Activated T-helper 1 cell treated with anti-CD3 and anti-CD28 coated beads, Interleukin-12 subunit alpha, Interleukin-12 subunit beta, Interleukin-2, Interleukin-4 antibody, amounts not matched to agents 30 ng/mL and 10 ng/mL and 1 ng/mL, durations not matched to agents 14 hours and 24 hours and 36 hours (primary cell): ENCODE results near the gene CDH23. TPM values are rescaled to one million over a fixed set of nuclear protein-coding genes. Genes with fewer than 3 reads are reported as not detected.
A peak's percentile ranks its signal among the peaks of the same experiment; 100 is the strongest.
"Not testable (repeated sequence)": the region's sequence is repeated elsewhere in the genome, so short reads cannot be mapped to it uniquely, and the experiment has no call there.

ENCODE experiments used
- DNase-seq: peaks from one replicate; pipeline ENCODE4 v3.0.0; 2021; ENCODE audit warnings: low spot score
- H3K27ac Mint-ChIP-seq: one replicate; pipeline ENCODE4 v1.8.0; 2021; ENCODE audit warnings: mild to moderate bottlenecking, mixed read lengths
- H3K27me3 Mint-ChIP-seq: one replicate; pipeline ENCODE4 v1.8.0; 2022; ENCODE audit warnings: mild to moderate bottlenecking, moderate library complexity, mixed read lengths; ENCODE audit not compliant: insufficient read depth
- H3K36me3 Mint-ChIP-seq: one replicate; pipeline ENCODE4 v1.8.0; 2021; ENCODE audit warnings: low read depth, mixed read lengths
- H3K4me1 Mint-ChIP-seq: one replicate; pipeline ENCODE4 v1.8.0; 2021; ENCODE audit warnings: low read depth, mixed read lengths
- H3K4me3 Mint-ChIP-seq: one replicate; pipeline ENCODE4 v1.8.0; 2021; ENCODE audit warnings: mild to moderate bottlenecking, moderate library complexity, mixed read lengths
- H3K9me3 Mint-ChIP-seq: one replicate; pipeline ENCODE4 v1.8.0; 2021; ENCODE audit warnings: mixed read lengths
- intact Hi-C: fragments of 100-400 bp; cut with micrococcal nuclease; formaldehyde crosslinking; loops from one replicate; pipeline ENCODE4 v1.15.1; 2024
- total RNA-seq: library from RNA; stranded (reverse); gene quantifications from 2 replicates; pipeline ENCODE4 v1.2.3, GENCODE V29; 2022

The CDH23 gene
- total RNA-seq, 1 donor from 2014 or later = 0.57 TPM

DNA sequence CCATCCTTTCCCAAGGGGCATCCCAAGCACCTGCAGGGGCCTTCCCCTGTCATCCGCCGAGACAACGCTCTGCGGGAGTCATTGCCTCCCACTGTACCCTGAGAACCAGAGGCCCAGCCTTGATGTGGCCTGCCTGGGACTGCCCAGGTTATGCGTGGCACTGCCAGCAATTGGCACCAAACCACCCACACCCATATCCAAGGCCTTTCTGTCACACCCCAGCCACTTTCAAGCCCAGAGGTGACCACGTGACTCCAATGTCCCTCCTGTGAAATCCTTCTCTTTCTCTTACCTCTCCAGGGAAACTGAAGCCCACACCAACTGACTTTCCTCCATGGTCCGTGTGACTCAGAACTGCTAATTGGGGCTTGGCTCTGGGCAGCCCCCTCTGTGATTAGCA is 198.9 kb downstream of the CDH23 start:
- Mint-ChIP-seq H3K36me3 (no peaks in the 10 kb centered on the region), H3K4me1 (peaks cover 1% of the 10 kb centered on the region), H3K9me3 (no peaks in the 10 kb centered on the region), H3K4me3 (no peak overlapping the region), H3K27me3 (peaks cover 9% of the 10 kb centered on the region), H3K27ac (no peak overlapping the region)
- intact Hi-C loops = no loop called here
- no peak for DNase-seq

DNA sequence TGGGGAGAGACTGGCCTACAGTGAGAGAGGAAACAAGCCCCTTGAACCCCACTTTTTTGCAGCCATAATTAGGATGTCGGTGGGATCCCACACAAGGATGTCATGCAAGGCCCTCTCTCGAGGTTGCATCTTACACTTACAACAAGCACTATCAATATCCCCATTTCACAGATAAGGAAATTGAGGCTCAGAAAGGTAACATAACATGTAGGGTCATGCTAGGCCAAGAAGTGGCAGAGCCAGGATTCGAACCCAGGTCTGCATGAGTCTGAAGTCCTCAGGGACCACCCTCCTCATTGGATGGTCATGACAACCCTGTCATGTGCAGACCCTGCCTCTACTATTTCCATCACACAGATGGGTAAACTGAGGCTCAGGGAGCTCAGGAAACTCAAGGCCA is 199.4 kb downstream of the CDH23 start:
- intact Hi-C loops = no loop called here
- no peaks in the 10 kb centered on the region for H3K9me3 Mint-ChIP-seq
- H3K4me1 Mint-ChIP-seq = peaks cover 6% of the 10 kb centered on the region
- H3K36me3 Mint-ChIP-seq = no peaks in the 10 kb centered on the region
- H3K27ac Mint-ChIP-seq = no peak overlapping the region
- H3K27me3 Mint-ChIP-seq = peaks cover 7% of the 10 kb centered on the region
- DNase-seq = no peak
- no peak overlapping the region for H3K4me3 Mint-ChIP-seq

DNA sequence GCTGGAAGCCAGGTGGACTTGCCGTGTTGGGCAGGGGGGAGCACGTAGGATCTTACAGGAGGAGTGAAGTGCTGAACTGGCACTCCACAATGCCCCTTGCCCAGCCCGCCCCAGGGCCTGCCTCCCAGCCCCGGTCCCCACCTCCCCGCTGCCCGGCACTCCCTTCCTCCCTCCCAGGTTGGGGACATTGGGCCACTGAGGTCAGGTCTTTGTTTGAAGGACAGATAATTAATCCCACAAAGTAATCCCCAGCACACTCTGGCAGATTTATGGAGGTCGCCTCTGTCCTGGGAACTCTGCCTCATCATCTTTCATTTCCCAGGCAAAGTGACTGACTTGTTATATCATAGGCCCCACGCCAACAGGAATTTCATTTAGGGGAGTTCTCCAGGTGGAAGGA is 200.0 kb downstream of the CDH23 start:
- Mint-ChIP-seq H3K36me3 (no peaks in the 10 kb centered on the region), H3K4me3 (no peak overlapping the region), H3K27me3 (peaks cover 5% of the 10 kb centered on the region), H3K9me3 (no peaks in the 10 kb centered on the region), H3K27ac (no peak overlapping the region), H3K4me1 (peaks cover 10% of the 10 kb centered on the region)
- intact Hi-C loops = no loop called here
- DNase-seq = no peak

DNA sequence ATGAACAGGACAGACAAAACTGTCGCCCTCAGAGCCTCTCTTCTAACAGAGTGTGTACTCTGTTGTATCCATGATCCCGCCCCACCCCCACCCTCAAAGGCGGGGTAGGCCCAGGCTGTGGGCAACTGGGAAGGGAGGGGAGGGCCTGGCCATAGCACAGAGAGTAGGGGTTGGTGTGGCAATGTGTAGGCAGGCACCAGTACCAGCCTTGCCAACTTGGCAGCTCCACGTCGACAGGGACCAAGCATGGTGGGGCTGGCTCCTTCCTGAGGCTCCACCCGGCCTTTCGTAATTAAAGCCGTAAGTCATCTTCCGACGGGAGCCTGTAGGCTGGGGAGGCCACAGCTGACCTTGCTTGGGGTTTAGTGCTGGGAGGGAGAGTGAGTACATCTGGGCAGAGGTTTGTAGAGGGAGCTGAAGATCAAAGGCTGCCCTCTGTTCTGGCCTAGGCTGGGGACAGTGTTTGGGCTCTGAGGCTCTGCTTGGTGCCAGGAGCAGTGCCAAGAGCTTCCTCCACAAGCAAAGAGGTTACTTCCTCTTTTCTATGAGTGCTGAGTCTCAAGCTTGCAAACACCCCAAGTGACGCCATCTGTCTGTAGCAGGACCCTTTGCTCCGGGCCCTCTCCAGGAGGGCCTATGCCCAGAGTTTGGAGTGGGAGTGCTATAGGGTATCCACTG is 201.2 kb downstream of the CDH23 start:
- intact Hi-C loops = no loop called here
- Mint-ChIP-seq H3K27ac (no peak overlapping the region), H3K36me3 (no peaks in the 10 kb centered on the region), H3K27me3 (no peaks in the 10 kb centered on the region), H3K4me3 (no peak overlapping the region), H3K4me1 (peaks cover 10% of the 10 kb centered on the region), H3K9me3 (no peaks in the 10 kb centered on the region)
- no peak for DNase-seq

DNA sequence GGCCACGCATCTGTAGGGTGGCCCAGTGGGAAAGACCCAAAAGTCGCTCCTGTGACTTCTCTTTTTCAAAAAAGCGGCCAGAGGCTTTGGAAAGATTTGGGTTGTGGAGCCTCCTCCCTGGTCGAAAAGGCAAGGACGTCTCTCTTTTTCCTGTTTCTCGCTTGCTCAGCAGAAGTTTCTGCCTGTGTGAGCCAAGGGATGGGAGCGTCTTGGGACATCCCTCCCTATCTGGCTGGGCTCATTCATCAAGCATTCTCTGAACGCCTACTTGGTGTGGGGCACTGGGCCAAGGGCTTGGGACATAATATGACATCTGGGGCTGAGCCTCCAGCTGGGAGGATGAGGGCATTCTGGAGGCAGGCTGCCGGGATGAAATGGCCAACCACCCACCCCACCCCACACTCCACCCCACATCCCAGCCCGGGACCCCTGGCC is 201.9 kb downstream of the CDH23 start:
- DNase-seq = no peak
- intact Hi-C loops = no loop called here
- Mint-ChIP-seq H3K36me3 (no peaks in the 10 kb centered on the region), H3K4me1 (peaks cover 10% of the 10 kb centered on the region), H3K9me3 (no peaks in the 10 kb centered on the region), H3K4me3 (no peak overlapping the region), H3K27me3 (no peaks in the 10 kb centered on the region), H3K27ac (no peak overlapping the region)

DNA sequence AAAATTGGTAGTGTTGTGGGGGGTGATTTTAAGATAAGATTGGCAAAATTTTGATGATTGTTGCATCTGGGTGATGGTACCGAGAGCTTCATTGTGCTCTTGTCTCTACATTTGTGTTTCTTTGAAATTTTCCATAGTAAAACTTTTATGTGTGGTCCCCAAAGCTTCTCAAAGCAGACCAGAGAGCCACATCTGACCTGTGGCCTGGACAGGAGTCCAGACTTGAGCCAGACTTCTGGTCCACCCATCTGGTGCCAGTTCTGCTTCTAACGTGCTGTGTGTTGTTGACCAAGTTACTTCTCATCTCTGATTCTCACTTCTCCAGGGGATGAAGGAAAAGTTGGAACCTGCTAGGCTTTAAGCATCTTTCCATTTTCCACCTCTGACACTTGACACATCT is 202.8 kb downstream of the CDH23 start:
- no peaks in the 10 kb centered on the region for H3K9me3 Mint-ChIP-seq
- H3K4me3 Mint-ChIP-seq = no peak overlapping the region
- no peak for DNase-seq
- no peak overlapping the region for H3K27ac Mint-ChIP-seq
- H3K36me3 Mint-ChIP-seq = no peaks in the 10 kb centered on the region
- peaks cover 11% of the 10 kb centered on the region for H3K4me1 Mint-ChIP-seq
- intact Hi-C loops = no loop called here
- H3K27me3 Mint-ChIP-seq = no peaks in the 10 kb centered on the region

DNA sequence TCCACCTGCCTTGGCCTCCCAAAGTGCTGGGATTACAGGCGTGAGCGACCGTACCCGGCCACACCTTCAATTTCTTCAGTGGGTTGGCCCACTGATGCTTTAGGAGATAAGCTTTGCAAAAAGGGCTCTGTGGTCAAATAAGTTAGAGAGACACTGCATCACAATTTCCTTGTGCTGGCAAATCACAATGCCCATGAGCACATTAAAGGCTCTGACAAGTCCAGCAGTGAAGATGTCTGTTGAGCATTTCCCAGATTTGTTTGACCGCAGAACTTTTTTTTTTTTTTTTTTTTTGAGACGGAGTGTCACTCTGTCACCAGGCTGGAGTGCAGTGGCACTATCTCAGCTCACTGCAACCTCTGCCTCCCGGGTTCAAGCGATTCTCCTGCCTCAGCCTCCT is 203.5 kb downstream of the CDH23 start:
- H3K4me3 Mint-ChIP-seq, H3K27me3 Mint-ChIP-seq, H3K36me3 Mint-ChIP-seq, H3K27ac Mint-ChIP-seq, intact Hi-C loops, H3K9me3 Mint-ChIP-seq, DNase-seq: not testable (repeated sequence)
- H3K4me1 Mint-ChIP-seq = peaks cover 15% of the 10 kb centered on the region

DNA sequence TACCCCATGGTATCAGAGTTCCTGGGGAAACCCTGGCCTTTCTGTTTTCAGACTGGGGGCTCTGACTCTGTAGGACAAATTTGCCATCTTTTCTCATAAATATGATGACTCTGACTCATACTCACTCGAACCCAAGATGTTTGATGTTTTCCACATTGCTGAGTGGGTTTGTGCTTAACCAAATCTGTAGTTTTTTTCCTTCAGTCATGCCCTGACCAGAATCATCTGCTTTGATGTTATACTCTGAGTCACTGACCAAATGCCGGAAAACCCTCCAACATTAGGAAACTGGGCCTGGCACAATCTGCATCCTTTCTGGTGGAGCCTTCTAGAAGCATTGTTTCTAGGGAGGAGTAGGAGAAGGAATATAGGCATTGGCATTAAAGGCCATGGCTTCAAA is 204.1 kb downstream of the CDH23 start:
- no peak for DNase-seq
- Mint-ChIP-seq H3K27me3 (no peaks in the 10 kb centered on the region), H3K4me3 (no peak overlapping the region), H3K36me3 (no peaks in the 10 kb centered on the region), H3K9me3 (no peaks in the 10 kb centered on the region), H3K4me1 (peaks cover 15% of the 10 kb centered on the region), H3K27ac (peak overlapping the region; percentile 40)
- intact Hi-C loops = no loop called here

DNA sequence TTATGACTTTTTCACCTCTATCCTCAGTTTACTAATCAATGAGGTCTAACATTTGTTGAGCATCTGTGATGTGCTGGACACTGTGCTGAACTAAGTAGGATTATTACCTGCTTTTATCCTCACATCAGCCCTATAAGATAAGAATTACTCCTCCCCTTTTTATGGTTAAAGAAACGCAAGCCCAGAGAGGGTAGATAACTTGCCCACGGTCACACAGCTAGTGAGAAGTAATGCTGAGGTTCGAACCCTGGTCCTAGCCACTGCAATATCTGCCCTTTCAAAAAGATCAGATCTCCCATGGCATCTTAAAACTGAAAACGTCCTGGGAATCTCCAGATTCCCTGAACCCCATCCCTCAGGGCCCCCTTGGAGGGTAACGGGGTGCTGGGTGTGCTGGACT is 204.6 kb downstream of the CDH23 start:
- no peaks in the 10 kb centered on the region for H3K9me3 Mint-ChIP-seq
- H3K36me3 Mint-ChIP-seq = no peaks in the 10 kb centered on the region
- no peaks in the 10 kb centered on the region for H3K27me3 Mint-ChIP-seq
- no peak for DNase-seq
- H3K4me3 Mint-ChIP-seq = no peak overlapping the region
- H3K4me1 Mint-ChIP-seq = peaks cover 15% of the 10 kb centered on the region
- H3K27ac Mint-ChIP-seq = peak overlapping the region; percentile 40
- intact Hi-C loops = no loop called here

DNA sequence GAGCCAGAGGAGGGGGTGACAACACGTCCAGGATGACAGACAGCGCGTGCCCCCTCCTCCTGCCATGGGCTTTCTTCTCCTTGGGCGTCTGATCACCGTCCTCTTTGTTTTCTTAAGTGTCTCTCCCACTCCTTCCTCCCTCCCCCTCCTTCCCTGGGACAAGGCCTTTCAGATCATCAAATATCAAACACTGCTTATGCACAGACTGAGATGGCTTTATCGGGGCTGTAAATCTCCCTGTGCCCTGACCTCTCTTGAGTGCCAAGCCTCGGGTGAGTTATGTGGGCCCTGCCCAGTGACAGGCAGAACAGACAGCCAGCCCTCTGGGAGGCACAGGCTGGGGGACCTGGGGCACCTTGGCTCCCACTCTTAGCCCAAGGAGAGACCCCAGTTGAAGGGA is 206.4 kb downstream of the CDH23 start:
- H3K27me3 Mint-ChIP-seq = no peaks in the 10 kb centered on the region
- no peaks in the 10 kb centered on the region for H3K36me3 Mint-ChIP-seq
- DNase-seq = no peak
- intact Hi-C loops = no loop called here
- H3K4me3 Mint-ChIP-seq = no peak overlapping the region
- peaks cover 15% of the 10 kb centered on the region for H3K4me1 Mint-ChIP-seq
- no peaks in the 10 kb centered on the region for H3K9me3 Mint-ChIP-seq
- peak overlapping the region; percentile 31 for H3K27ac Mint-ChIP-seq

DNA sequence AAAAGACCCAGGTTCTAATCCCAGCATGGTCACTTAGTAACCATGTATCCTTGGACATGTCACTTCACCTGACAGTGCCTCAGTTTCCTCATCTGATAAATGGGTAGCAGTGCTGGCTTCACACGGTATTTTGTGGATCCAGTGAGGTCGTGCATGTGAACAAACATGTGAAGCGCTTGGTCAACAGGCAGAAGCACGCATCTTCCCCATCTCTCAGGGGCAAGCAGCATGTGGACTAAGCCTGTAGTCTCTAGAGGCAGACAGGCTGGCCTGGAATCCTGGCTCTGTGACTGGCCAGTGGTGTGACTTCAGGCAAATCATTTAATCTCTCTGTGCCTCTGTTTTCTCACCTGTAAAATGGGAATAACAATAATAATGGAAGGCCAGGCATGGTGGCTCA is 207.0 kb downstream of the CDH23 start:
- Mint-ChIP-seq H3K4me3 (no peak overlapping the region), H3K27me3 (no peaks in the 10 kb centered on the region), H3K9me3 (no peaks in the 10 kb centered on the region), H3K36me3 (no peaks in the 10 kb centered on the region), H3K27ac (no peak overlapping the region), H3K4me1 (peaks cover 15% of the 10 kb centered on the region)
- DNase-seq = no peak
- intact Hi-C loops = no loop called here

DNA sequence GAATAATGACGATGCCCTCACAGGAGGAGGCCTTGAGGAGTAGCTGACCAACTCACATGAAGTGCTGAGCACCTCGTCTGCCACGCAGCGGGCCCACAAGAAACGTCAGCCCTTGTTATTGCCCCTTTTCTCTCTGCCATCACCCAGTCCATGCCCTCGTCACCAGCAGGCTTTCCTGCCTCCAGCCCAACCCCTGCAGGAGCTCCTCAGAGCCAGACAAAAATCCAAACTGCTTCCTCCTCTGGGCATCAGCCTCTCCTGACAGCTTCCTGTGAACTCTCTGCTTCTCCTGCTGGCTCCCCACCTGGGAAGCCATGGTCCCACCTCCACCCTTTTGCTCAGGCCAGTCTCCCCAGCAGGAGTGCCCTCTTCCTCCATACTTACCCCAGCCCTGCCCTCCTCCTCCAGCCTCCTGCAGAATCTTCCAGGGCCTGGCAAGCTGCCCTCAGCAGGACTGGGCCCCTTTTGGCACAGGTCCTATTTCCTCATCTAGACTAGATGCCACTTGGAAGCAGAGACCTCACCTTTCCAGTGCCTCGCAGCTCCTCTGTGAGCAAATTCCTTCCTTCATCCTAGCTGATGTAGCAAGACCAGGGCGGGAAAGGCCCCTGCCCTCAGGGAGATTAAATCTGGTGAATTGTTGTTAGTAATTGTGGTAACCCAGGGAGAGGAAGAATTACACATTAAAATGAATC is 207.8 kb downstream of the CDH23 start:
- Mint-ChIP-seq H3K27ac (no peak overlapping the region), H3K27me3 (no peaks in the 10 kb centered on the region), H3K4me1 (peaks cover 15% of the 10 kb centered on the region), H3K4me3 (no peak overlapping the region), H3K36me3 (no peaks in the 10 kb centered on the region), H3K9me3 (no peaks in the 10 kb centered on the region)
- no peak for DNase-seq
- intact Hi-C loops = no loop called here

DNA sequence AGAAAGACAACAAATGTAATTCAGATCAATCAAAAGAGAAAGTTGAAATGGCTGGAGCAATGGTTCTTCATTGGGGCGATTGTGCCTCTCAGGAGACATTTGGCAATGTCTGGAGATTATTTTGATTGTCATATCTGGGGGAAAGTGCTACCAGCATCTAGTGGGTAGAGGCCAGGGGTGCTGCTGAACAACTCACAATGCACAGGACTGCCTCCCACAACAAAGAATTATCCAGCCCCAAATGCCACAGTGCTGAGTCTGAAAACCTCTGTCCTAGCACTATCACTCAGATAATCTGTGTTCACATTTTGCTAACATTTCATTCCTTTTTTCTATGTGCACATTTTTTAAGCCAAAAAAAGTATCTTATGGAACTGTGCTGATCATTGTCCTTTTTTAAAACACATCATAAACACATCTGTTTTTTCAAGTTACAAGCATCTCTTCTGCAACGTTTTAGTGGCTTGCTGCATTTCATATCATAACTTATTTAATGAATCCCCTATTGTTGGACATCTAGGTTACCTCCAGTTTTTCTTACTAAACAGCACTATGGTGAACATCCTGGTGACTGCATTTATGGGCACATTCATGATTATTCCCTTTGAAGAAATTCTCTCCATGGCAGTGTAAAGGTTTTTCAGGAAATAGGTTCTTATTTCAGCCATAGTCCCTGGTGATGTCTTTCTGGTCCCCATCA is 208.7 kb downstream of the CDH23 start:
- no peaks in the 10 kb centered on the region for H3K9me3 Mint-ChIP-seq
- H3K4me3 Mint-ChIP-seq = no peak overlapping the region
- intact Hi-C loops = no loop called here
- H3K27me3 Mint-ChIP-seq = no peaks in the 10 kb centered on the region
- no peaks in the 10 kb centered on the region for H3K36me3 Mint-ChIP-seq
- H3K27ac Mint-ChIP-seq = no peak overlapping the region
- DNase-seq = no peak
- peaks cover 15% of the 10 kb centered on the region for H3K4me1 Mint-ChIP-seq
